T47D (cell line): ENCODE data around the gene GRB7.
"Not testable (repeated sequence)": the region's sequence is repeated elsewhere in the genome, so short reads cannot be mapped to it uniquely, and the experiment has no call there.

ENCODE experiments used
- DNase-seq, 2 experiments: peaks; one replicate each; pipeline versions ENCODE4 v3.0.0 to v3.0.0-alpha.2; 2011 to 2012; ENCODE audit warnings: low read depth in 1 of 2, low spot score in 1 of 2
- JUND ChIP-seq: IDR thresholded peaks from 2 replicates; pipeline ENCODE4 v1.6.1; 2012; ENCODE audit warnings: low read depth
- in situ Hi-C: cut with HindIII; loops from 2 replicates; pipeline ENCODE4 v1.10.0; 2016; ENCODE audit warnings: low sequenced_read_pairs, low pct_unique_long_range_greater_than_20kb

GRB7 gene

DNA sequence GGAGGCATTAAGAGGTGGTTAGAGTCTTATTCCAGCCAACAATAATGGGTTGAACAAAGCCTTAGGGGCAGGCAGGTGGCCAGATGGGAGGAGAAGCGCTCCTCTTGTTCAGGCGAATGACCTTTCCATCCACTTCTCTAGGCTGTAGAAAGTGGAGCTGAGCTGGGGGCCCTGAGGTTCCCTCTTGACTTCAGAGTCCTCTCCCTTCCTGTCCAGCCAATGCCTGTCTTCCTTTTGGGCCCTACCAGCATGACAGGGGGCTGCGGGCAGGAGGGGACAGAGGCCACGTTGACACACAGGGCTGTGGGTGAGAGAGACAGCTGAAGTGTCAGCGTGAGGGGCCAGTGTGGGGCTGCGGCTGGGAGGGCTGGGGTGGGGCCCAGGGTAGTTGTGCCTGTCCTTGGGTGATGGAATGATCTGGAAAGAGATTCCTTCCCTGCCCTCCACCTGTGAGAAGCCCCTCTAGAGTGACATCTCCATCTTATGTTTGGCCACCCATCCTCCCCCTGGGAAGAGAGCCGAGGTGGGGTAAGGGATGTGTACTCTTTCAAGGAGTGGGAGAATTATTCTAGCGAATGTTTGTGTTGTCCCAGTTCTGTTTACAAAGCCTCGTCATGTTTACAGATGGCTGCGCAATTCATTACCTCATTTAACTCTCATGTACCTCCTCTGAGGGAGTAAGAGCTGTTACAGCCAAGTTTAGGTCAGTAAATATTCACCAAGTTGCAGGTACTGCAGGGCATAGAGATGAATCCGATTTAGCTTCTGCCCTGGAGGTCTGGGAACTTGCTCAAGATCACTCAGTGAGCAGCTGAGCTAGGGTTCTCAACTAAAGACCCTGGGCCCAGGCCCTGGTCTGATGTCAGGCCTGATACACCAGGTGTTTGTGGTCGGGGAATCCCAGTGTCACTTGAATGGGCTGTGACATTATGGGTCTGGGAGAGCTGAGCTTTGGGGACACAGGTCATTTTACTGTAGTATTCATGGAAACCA, 34.5 kb upstream of the GRB7 start:
- DNase-seq = peak; percentile 83 to 98
- TF ChIP-seq JUND = peak; percentile 91
- in situ Hi-C loops = no loop called here

DNA sequence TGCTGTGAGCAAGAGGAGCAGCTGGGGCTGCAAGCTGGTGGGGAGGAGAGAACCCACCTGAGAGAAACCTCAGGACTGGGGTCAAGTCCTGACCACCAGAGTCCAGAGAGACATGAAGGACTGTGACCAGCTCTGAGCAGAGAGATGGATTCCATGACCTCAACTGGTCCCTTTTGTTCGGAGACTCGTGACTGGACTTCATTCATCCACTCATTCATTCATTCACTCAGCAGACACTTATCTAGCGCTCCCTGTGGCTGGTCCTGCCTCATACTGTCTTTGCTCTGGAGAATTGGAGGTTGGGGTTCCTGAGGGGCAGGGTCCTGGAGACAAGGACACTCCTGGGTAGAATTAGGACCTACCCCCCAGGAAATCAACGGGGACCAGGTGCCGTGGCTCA, 33.8 kb upstream of the GRB7 start:
- no peak for TF ChIP-seq JUND
- in situ Hi-C loops = no loop called here
- DNase-seq = no peak

DNA sequence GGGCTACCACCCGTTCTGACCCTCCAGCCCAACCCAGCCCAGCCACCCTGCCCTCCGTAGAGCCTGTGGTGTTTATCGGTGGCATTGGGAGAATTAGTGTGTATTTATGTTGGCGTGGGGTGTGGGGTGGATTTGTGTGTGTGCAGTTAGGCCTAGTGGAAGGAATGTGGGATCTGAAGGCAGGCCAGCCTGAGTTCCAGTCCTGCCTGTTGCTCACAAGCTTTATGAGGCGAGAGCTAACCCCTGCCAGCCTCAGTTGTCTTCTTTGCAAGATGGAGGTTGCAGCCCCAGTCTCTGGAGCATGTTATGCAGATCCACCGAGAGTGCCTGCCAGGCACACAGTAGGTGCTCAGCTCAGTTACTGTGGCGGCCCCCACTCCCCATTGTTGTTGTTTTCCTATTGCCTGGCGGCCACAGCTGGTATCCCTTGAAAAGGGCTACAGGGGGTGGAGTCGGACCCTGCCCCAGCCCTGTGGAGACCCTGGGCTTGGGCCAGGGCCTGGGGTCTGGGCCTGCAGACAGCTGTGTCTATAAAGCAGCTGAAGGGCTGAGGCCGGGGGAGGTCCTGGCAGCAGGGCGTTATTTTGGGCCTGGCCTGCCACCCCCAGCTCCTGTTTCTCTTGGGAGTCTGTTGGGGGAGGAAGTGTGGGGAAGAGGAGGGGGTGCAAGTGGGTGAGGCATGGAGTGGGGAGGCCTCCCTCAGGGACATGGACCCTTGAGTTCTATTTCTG, 32.8 kb upstream of the GRB7 start:
- in situ Hi-C loops = no loop called here
- peak; percentile 77 to 92 for DNase-seq
- no peak for TF ChIP-seq JUND

DNA sequence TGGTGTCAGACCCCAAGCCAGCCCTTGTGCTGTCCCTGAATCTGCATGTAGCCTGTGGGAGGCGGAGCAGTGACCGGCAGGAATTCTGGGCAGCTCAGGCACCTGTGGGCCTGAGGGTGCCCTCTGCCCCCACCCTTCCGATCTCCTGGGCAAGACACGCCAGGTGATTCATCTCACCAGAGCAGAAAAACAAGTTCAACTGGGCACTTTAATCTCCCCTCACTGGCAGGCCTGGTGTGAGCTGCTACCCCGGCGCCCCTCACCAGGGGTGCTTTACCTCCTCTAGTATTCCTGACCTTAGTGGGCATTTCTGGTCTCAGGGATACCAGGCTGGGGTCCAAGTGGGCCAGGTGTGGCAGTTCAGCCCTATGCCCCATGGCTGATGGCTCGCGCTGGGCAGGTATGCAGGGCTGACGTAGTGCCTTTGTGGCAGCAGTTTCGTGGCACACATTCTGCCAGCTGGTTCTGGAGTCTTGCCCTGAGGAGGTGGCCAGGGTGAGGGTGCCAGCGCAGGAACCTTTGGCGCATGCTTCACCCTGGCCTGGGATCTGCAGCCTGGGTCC, 31.9 kb upstream of the GRB7 start:
- peak; percentile 83 for TF ChIP-seq JUND
- peak; percentile 62 to 96 for DNase-seq
- in situ Hi-C loops = no loop called here

DNA sequence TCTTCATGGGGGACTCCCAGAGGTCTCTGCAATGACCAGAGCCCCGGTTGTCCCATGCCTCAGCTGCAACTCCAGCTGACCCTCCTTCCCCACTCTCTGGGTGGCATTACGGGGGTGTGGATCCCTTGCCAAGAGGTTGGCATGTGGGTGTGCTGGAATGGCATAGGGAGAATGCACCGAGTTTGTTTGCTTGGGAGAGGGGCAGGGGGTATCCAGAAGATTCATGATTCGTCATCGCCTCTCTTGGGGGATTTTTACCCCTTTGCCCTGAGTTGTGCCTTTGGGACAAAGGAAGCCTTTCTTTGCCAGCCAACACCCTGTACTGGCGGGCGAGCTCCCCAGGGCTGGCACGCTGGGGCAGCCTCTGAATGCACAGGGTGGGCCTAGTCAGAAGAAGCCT, 31.4 kb upstream of the GRB7 start:
- no peak for TF ChIP-seq JUND
- in situ Hi-C loops = no loop called here
- DNase-seq = no peak

DNA sequence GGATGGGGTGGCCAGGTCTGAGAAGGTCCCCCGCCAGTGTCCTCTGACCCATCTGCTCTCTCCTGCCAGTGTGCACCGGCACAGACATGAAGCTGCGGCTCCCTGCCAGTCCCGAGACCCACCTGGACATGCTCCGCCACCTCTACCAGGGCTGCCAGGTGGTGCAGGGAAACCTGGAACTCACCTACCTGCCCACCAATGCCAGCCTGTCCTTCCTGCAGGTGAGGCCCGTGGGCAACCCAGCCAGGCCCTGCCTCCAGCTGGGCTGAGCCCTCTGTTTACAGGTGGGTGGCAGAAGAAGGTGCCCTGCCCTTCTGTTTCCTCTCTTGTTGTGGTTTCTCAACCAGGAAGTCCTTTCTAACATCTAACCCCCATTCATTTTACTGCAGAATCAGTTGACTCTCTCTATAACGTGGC, 30.8 kb upstream of the GRB7 start:
- TF ChIP-seq JUND = no peak
- in situ Hi-C loops = no loop called here
- DNase-seq = no peak

DNA sequence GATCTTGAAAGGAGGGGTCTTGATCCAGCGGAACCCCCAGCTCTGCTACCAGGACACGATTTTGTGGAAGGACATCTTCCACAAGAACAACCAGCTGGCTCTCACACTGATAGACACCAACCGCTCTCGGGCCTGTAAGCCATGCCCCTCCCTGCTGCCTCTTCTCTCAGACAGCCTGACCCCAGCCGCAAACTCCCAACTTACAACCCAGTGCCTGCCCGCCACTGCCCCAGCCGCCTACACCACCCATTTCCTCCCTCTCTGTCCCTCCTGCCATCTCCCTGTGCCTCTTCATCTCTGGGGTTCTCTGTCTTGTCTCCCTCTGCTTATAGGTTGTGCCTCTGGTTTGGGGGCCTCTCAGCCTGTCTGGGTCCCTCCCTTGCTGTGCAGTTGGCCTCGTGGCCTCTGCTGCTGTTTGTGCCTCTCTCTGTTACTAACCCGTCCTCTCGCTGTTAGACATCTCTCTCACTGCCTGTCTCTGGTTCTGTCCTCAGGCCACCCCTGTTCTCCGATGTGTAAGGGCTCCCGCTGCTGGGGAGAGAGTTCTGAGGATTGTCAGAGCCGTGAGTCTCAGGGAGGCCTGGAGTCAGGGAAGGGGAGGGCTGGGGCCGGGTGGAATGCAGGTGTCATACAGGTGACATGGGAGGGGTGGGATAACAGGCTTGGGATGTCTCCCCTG, 28.3 kb upstream of the GRB7 start:
- no peak for TF ChIP-seq JUND
- in situ Hi-C loops = no loop called here
- DNase-seq = no peak

DNA sequence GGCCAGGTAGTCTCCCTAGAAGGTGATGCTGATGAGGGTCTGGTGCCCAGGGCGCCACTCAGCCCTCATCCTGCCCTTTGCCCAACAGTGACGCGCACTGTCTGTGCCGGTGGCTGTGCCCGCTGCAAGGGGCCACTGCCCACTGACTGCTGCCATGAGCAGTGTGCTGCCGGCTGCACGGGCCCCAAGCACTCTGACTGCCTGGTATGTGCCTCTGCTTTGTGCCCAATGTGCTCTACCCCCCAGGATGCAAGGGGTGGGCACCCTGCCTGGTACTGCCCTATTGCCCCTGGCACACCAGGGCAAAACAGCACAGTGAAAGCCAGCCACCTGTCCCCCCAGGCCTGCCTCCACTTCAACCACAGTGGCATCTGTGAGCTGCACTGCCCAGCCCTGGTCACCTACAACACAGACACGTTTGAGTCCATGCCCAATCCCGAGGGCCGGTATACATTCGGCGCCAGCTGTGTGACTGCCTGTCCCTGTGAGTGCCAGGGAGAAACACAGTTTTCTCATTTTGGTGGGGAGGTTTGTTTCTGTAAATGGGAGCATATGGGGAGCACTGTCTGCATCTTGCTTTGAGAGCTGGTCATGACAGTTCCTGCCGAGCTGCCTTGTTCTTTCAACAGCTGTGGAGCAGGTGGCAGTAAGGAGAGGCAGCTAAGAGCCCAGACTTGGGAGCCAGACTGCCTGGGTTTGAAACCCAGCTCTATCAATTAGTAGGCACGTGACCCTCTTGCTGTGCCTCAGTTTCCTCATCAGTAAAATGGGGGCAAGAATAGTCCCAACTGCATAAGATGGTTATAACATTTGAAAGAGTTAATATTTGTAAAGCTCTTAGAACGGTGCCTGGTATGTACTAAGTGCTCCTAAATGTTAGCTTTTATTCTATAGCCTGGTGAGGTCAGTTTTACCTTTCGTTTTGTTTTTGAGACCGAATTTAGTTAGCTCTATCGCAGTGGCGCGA, 27.5 kb upstream of the GRB7 start:
- in situ Hi-C loops = no loop called here
- TF ChIP-seq JUND = no peak

DNA sequence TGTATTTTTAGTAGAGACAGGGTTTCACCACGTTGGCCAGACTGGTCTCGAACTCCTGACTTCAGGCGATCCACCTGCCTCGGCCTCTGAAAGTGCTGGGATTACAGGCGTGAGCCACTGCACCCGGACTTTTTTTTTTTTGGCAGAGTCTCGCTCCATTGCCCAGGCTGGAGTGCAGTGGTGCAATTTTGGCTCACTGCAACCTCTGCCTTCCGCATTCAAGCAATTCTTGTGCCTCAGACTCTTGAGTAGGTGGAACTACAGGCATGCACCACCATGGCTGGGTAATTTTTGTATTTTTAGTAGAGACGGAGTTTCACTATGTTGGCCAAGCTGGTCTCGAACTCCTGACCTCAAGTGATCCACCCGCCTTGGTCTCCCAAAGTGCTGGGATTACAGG, 26.7 kb upstream of the GRB7 start:
- DNase-seq, in situ Hi-C loops: not testable (repeated sequence)

More for the DNA sequence above, 27.5 kb upstream of the GRB7 start:
- DNase-seq = no peak

DNA sequence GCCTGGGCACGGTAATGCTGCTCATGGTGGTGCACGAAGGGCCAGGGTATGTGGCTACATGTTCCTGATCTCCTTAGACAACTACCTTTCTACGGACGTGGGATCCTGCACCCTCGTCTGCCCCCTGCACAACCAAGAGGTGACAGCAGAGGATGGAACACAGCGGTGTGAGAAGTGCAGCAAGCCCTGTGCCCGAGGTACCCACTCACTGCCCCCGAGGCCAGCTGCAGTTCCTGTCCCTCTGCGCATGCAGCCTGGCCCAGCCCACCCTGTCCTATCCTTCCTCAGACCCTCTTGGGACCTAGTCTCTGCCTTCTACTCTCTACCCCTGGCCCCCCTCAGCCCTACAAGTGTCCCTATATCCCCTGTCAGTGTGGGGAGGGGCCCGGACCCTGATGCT, 25.9 kb upstream of the GRB7 start:
- no peak for DNase-seq
- TF ChIP-seq JUND = no peak
- in situ Hi-C loops = no loop called here

DNA sequence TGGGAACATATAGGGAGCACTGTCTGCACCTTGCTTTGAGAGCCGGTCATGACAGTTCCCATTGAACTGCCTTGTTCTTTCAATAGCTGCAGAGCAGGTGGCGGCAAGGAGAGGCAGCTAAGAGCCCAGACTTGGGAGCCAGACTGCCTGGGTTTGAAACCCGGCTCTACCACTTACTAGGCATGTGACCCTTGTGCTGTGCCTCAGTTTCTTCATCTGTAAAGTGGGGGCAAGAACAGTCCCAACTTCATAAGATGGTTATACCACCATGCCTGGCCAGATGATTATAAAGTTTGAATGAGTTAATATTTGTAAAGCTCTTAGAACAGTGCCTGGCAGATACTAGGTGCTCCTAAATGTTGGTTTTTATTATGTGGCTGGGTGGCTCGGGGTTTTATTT, 23.5 kb upstream of the GRB7 start:
- DNase-seq = no peak
- in situ Hi-C loops = no loop called here
- TF ChIP-seq JUND = no peak
